ENCODE results near the gene FGF23. TPM values are rescaled to one million over a fixed set of nuclear protein-coding genes. Genes with fewer than 3 reads are reported as not detected.

FGF23 gene
- total and polyA plus RNA-seq, 12 donors = 0.01 to 0.76 (median 0.15) TPM; not detected in 7

DNA sequence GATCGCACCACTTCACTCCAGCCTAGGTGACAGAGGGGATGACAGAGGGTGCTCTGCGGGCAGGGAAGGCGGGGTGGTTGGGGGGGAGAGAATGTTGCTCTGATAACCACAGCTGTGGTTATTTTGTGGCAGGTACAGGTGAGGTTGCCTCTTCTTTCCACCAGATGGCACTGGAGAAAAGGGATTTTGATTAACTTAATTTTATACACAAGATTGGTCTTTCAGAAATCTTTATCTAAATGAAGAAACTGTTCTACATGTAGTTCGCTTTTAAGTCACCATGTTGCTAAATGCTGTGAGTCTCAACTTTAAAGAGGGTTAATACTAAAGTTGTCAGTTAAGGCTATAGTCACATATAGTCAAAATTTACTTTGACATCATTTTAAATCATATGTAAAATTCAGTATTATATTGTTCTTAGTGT lies 25.7 kb downstream of the FGF23 start:
- intact Hi-C loops (cut with DNase I) = loop anchor here in 5 of 10 donors (2.0 to 10.0 kb wide), 4 partner anchors 169 to 174 kb away; no protein-coding TSS in a partner anchor
- H3K4me3 ChIP-seq = no peak overlapping the region
- no peak overlapping the region for H3K27ac ChIP-seq
- H3K9me3 ChIP-seq = peaks cover 0 to under 1% (median 0%) of the 10 kb centered on the region in 11 donors
- 52 to 53% methylated on average over 4 of the region's 4 CpGs for WGBS, 2 donors
- H3K36me3 ChIP-seq = peaks cover 0 to 56% (median 7%) of the 10 kb centered on the region in 9 donors
- TF ChIP-seq, protein P1, sequence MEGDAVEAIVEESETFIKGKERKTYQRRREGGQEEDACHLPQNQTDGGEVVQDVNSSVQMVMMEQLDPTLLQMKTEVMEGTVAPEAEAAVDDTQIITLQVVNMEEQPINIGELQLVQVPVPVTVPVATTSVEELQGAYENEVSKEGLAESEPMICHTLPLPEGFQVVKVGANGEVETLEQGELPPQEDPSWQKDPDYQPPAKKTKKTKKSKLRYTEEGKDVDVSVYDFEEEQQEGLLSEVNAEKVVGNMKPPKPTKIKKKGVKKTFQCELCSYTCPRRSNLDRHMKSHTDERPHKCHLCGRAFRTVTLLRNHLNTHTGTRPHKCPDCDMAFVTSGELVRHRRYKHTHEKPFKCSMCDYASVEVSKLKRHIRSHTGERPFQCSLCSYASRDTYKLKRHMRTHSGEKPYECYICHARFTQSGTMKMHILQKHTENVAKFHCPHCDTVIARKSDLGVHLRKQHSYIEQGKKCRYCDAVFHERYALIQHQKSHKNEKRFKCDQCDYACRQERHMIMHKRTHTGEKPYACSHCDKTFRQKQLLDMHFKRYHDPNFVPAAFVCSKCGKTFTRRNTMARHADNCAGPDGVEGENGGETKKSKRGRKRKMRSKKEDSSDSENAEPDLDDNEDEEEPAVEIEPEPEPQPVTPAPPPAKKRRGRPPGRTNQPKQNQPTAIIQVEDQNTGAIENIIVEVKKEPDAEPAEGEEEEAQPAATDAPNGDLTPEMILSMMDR (IDR thresholded peaks at IDR 0.05) = peak; percentile 9 to 70 (median 53)
- ATAC-seq (peak in 1 of 8 donors; percentile 45), DNase-seq (no peak)
- peaks cover 0 to 11% (median 7%) of the 10 kb centered on the region in 9 donors for H3K4me1 ChIP-seq
- H3K27me3 ChIP-seq = no peaks in the 10 kb centered on the region

DNA sequence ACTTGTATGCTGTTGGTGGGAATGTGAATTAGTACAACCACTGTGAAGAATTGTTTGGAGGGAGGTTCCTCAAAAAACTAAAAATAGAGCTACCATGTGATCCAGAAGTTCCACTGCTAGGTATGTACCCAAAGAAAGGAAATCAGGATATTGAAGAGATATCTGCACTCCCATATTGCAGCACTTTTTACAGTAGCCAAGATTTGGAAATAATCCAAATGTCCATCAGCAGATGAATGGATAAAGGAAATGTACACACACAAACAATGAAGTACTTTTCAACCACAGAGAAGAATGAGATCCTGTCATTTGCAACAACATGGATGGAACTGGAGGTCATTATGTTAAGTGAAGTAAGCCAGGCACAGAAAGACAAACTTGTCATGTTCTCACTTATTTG lies 32.6 kb downstream of the FGF23 start:
- Histone ChIP-seq H3K4me3 (no peak overlapping the region), H3K9me3 (peaks cover 0 to 12% (median 0%) of the 10 kb centered on the region in 11 donors), H3K36me3 (peaks cover 0 to 46% (median 0%) of the 10 kb centered on the region in 9 donors), H3K27ac (no peak overlapping the region), H3K4me1 (no peaks in the 10 kb centered on the region), H3K27me3 (no peaks in the 10 kb centered on the region)
- no peak for DNase-seq
- TF ChIP-seq, protein P1 (IDR thresholded peaks at IDR 0.05) = no peak
- no peak for ATAC-seq
- intact Hi-C loops (cut with DNase I) = no loop called here

DNA sequence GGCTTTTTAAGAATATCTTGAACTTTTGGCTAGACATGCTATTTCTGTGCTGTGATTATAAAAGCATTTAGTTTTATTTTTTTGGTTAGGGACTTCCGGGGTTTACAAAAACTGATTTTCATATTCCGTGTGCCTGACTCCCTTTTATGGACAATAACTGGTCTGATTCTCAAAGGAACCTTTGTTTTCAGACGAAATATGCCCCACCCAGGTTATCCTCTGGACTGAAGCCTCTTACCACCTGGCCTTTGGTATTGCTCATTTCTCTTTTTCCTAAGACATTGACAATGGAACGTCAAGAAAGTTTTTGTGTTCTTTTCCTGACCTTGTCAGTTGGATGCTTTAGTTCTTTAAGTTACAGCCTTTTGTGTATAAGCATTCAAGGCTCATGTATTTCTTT lies 47.7 kb downstream of the FGF23 start:
- no peak overlapping the region for H3K4me3 ChIP-seq
- intact Hi-C loops (cut with DNase I) = no loop called here
- WGBS, 2 donors = 59 to 65% methylated on average over 4 of the region's 4 CpGs
- H3K4me1 ChIP-seq = peaks cover 0 to 3% (median 0%) of the 10 kb centered on the region in 9 donors
- peaks cover 0 to 56% (median 3%) of the 10 kb centered on the region in 9 donors for H3K36me3 ChIP-seq
- H3K9me3 ChIP-seq = no peaks in the 10 kb centered on the region
- H3K27me3 ChIP-seq = no peaks in the 10 kb centered on the region
- DNase-seq (no peak), ATAC-seq (no peak)
- H3K27ac ChIP-seq = no peak overlapping the region
- TF ChIP-seq, protein P1 (IDR thresholded peaks at IDR 0.05) = no peak

DNA sequence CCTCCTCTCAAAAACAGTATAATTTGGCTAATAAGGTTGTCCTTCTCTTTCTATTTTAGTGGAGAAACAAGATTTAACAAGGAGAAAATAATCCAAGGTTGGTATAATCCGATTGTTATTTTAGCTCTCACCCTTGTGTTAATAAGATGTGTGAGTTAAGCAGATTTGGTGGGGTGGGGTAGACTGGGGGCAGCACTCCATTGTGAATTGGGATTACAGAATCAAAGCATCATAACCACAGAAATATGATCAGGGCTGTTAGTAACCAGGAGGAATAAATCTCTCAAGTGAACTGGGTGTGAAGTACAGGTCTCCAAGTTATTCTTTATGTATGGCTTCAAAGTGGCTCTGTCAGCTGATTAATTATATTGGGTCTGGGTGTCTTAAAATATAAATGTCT lies 48.3 kb downstream of the FGF23 start:
- peaks cover 0 to 6% (median 0%) of the 10 kb centered on the region in 9 donors for H3K4me1 ChIP-seq
- intact Hi-C loops (cut with DNase I) = no loop called here
- no peak overlapping the region for H3K27ac ChIP-seq
- peaks cover 0 to 51% (median 3%) of the 10 kb centered on the region in 9 donors for H3K36me3 ChIP-seq
- no peak for ATAC-seq
- H3K4me3 ChIP-seq = no peak overlapping the region
- no peak for DNase-seq
- TF ChIP-seq, protein P1 (IDR thresholded peaks at IDR 0.05) = no peak
- H3K9me3 ChIP-seq = no peaks in the 10 kb centered on the region
- 84 to 87% methylated on average over 1 of the region's 1 CpG for WGBS, 2 donors
- no peaks in the 10 kb centered on the region for H3K27me3 ChIP-seq
